BE2C (cell line): ENCODE results near the gene CDRT4.

Source experiments
- DNase-seq: peaks from one replicate; pipeline ENCODE4 v3.0.0-alpha.2; 2020
- H3K27me3 ChIP-seq: fragments of 250-450 bp; sonication (Bioruptor Pico); 2 replicates; pipeline ENCODE4 v1.5.1; 2020; ENCODE audit warnings: mild to moderate bottlenecking
- H3K36me3 ChIP-seq: fragments of 250-450 bp; sonication (Bioruptor Pico); 2 replicates; pipeline ENCODE4 v1.5.1; 2020; ENCODE audit warnings: mild to moderate bottlenecking
- H3K4me1 ChIP-seq: fragments of 250-450 bp; sonication (Bioruptor Pico); 2 replicates; pipeline ENCODE4 v1.5.1; 2020
- H3K4me3 ChIP-seq: 2 replicates; pipeline ENCODE4 v1.5.1; 2011; ENCODE audit warnings: low read depth, low read length
- H3K9me3 ChIP-seq: fragments of 250-450 bp; sonication (Bioruptor Pico); 2 replicates; pipeline ENCODE4 v1.5.1; 2020
- TF ChIP-seq, protein P1 (sequence below): IDR thresholded peaks from 2 replicates; pipeline ENCODE4 v1.5.1; 2012; ENCODE audit warnings: mild to moderate bottlenecking, low read depth, low read length

Gene CDRT4

DNA sequence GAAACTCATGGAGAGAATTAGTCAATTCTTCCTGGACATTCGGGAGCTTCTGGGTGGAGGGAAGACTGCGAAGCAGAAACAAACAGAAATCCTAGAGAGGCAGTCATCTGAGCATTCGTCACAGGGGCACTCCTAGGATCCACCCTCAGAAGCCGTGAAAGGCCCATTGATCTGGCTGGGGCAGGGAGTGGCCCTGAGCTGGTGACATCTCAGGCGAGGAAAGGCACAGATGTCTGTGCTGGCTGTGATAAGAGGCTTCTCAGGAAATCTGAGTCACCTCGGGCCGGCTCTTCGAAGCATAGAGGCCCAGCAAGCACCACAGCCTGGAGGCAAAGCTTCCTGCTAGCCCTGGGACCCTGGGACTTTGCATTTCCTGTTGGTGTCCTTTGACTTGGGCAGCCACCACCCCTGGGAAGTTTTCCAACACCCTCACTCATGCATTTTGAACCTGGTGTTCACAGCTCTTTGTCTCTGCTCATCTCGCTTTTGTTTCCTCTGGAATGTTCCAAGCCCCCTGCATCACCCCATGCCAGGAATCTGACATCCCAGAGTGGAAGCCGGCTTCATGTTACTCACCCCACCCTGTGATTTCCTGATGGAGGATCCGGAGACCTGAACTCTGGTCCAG is 23.3 kb upstream of the CDRT4 start:
- Histone ChIP-seq H3K36me3 (no peaks in the 10 kb centered on the region), H3K9me3 (no peaks in the 10 kb centered on the region), H3K4me3 (no peak overlapping the region), H3K27me3 (no peaks in the 10 kb centered on the region), H3K4me1 (no peaks in the 10 kb centered on the region)
- DNase-seq, result peak; percentile 18
- TF ChIP-seq, protein P1, sequence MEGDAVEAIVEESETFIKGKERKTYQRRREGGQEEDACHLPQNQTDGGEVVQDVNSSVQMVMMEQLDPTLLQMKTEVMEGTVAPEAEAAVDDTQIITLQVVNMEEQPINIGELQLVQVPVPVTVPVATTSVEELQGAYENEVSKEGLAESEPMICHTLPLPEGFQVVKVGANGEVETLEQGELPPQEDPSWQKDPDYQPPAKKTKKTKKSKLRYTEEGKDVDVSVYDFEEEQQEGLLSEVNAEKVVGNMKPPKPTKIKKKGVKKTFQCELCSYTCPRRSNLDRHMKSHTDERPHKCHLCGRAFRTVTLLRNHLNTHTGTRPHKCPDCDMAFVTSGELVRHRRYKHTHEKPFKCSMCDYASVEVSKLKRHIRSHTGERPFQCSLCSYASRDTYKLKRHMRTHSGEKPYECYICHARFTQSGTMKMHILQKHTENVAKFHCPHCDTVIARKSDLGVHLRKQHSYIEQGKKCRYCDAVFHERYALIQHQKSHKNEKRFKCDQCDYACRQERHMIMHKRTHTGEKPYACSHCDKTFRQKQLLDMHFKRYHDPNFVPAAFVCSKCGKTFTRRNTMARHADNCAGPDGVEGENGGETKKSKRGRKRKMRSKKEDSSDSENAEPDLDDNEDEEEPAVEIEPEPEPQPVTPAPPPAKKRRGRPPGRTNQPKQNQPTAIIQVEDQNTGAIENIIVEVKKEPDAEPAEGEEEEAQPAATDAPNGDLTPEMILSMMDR, result no peak

- TF ChIP-seq, protein P1, result no peak
- Histone ChIP-seq H3K9me3 (no peaks in the 10 kb centered on the region), H3K4me1 (no peaks in the 10 kb centered on the region), H3K4me3 (no peak overlapping the region), H3K27me3 (no peaks in the 10 kb centered on the region), H3K36me3 (no peaks in the 10 kb centered on the region)
- DNase-seq, result no peak
Observed at GRCh38 chr17:15488557-15488956, 21.1 kb upstream of the CDRT4 start.

GRCh38 chr17:15485045-15485444 is 17.6 kb upstream of the CDRT4 start:
- TF ChIP-seq, protein P1, result no peak
- no peak for DNase-seq
- Histone ChIP-seq H3K4me1 (no peaks in the 10 kb centered on the region), H3K27me3 (no peaks in the 10 kb centered on the region), H3K9me3 (no peaks in the 10 kb centered on the region), H3K36me3 (no peaks in the 10 kb centered on the region), H3K4me3 (no peak overlapping the region)

- no peaks in the 10 kb centered on the region for H3K9me3 ChIP-seq
- TF ChIP-seq, protein P1, result no peak
- H3K36me3 ChIP-seq, result no peaks in the 10 kb centered on the region
- no peaks in the 10 kb centered on the region for H3K4me1 ChIP-seq
- no peak overlapping the region for H3K4me3 ChIP-seq
- H3K27me3 ChIP-seq, result no peaks in the 10 kb centered on the region
- no peak for DNase-seq
Observed at GRCh38 chr17:15483431-15483830, 16.0 kb upstream of the CDRT4 start.

DNA sequence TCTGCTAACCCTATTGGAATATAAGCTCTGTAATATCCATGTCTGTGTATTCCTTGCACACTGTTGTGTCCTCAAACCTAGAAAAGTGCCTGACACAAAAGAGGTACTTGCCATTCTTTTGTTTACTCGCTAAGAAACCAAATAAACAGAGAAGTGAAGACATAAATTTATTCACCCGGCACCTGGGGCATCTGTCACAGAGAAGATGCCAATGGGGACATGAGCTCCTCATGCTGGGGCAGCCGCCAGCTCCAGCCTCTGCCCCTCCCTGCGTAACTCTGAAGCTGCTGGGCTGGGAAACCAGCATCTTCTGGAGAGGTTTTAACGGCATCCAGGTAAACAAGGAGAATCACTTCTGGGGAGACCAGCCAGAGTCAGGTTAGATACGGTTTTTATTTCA is 15.1 kb upstream of the CDRT4 start:
- no peaks in the 10 kb centered on the region for H3K27me3 ChIP-seq
- DNase-seq, result no peak
- TF ChIP-seq, protein P1, result no peak
- H3K4me1 ChIP-seq, result no peaks in the 10 kb centered on the region
- H3K4me3 ChIP-seq, result no peak overlapping the region
- no peaks in the 10 kb centered on the region for H3K36me3 ChIP-seq
- no peaks in the 10 kb centered on the region for H3K9me3 ChIP-seq

DNA sequence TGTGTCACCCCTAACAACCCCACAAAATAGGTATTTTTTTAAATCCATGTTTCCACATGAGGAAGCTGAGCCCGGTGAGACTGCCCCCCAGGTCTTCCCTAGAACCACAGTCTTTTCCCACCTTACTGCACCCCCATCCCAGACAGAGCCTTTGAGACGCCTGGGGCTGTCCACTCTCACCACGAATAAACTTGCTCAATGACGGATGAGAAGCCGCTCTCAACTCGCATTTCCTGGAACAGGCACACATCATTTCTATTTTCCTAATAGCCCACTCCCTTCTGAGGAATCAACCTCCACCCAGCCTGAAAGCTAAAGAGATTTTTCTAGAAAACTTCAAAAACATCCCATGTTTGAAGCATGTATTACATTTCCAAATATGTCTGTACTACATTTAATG is 14.1 kb upstream of the CDRT4 start:
- DNase-seq, result no peak
- Histone ChIP-seq H3K4me1 (no peaks in the 10 kb centered on the region), H3K9me3 (no peaks in the 10 kb centered on the region), H3K27me3 (no peaks in the 10 kb centered on the region), H3K4me3 (no peak overlapping the region), H3K36me3 (no peaks in the 10 kb centered on the region)
- TF ChIP-seq, protein P1, result no peak
